ENCODE measurements around the gene RHEX.
"Not testable (repeated sequence)": the region's sequence is repeated elsewhere in the genome, so short reads cannot be mapped to it uniquely, and the experiment has no call there.

The RHEX gene

DNA sequence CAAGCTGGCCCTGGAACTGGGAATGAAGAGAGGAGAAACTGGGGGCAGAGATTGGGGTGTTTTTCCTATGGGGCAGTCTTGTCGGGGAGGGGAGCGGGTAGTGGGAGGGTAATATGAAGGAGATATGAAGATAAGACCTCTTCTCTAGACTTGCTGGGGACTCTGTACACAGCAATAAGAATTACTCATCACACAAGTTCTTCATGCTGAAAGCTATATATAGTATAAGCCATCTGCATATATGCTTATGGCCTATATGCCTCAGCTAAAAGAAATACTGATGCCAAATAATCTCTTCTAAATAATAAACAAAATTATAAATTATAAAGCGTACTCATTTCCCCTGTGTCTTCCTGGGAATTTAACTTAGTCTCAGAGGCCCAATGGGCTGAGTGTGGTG is 7.9 kb downstream of the RHEX start:
- no peak for DNase-seq (ENCODE audit: low read depth)
- TF ChIP-seq, protein P1, sequence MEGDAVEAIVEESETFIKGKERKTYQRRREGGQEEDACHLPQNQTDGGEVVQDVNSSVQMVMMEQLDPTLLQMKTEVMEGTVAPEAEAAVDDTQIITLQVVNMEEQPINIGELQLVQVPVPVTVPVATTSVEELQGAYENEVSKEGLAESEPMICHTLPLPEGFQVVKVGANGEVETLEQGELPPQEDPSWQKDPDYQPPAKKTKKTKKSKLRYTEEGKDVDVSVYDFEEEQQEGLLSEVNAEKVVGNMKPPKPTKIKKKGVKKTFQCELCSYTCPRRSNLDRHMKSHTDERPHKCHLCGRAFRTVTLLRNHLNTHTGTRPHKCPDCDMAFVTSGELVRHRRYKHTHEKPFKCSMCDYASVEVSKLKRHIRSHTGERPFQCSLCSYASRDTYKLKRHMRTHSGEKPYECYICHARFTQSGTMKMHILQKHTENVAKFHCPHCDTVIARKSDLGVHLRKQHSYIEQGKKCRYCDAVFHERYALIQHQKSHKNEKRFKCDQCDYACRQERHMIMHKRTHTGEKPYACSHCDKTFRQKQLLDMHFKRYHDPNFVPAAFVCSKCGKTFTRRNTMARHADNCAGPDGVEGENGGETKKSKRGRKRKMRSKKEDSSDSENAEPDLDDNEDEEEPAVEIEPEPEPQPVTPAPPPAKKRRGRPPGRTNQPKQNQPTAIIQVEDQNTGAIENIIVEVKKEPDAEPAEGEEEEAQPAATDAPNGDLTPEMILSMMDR (IDR thresholded peaks at IDR 0.05; ENCODE audit: low read length, missing control alignments): no peak
- no peak overlapping the region for H3K4me3 ChIP-seq (replicated peaks; ENCODE audit: low read depth, low read length)

DNA sequence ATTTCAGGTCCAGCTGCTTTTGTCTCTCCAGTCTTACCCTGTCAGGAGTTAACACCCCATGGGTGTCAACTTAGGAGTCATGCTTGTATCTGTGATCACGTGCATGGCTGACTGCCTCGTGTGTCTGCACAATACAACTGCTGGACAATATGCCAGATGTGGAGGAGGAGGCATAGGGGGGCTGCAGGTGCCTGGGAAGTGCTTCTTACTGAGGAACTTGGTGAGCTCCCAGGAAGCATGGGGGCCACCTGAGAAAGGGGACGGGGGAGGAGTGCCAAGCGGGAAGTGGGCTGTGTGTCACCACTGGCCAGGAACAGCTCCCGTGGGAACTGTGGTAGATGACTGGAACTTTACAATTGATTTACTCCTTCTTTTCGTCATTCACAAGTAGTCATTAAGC is 9.5 kb downstream of the RHEX start:
- DNase-seq (ENCODE audit: low read depth): no peak
- no peak overlapping the region for H3K4me3 ChIP-seq (replicated peaks; ENCODE audit: low read depth, low read length)
- TF ChIP-seq, protein P1 (IDR thresholded peaks at IDR 0.05; ENCODE audit: low read length, missing control alignments): no peak

DNA sequence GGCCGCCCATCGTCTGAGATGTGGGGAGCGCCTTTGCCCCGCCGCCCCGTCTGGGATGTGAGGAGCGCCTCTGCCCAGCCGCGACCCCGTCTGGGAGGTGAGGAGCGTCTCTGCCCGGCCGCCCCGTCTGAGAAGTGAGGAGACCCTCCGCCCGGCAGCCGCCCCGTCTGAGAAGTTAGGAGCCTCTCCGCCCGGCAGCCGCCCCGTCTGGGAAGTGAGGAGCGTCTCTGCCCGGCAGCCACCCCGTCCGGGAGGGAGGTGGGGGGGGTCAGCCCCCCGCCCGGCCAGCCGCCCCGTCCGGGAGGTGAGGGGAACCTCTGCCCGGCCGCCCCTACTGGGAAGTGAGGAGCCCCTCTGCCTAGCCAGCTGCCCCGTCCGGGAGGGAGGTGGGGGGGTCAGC is 11.0 kb downstream of the RHEX start:
- not testable (repeated sequence) for DNase-seq (ENCODE audit: low read depth); H3K4me3 ChIP-seq (replicated peaks; ENCODE audit: low read depth, low read length)

DNA sequence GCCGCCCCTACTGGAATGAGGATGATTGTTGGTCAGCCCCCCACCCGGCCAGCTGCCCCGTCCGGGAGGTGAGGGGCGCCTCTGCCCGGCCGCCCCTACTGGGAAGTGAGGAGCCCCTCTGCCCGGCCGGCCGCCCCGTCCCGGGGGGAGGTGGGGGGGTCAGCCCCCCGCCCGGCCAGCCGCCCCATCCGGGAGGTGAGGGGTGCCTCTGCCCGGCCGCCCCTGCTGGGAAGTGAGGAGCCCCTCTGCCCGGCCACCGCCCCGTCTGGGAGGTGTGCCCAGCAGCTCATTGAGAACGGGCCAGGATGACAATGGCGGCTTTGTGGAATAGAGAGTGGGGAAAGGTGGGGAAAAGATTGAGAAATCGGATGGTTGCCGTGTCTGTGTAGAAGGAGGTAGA is 11.5 kb downstream of the RHEX start:
- not testable (repeated sequence) for H3K4me3 ChIP-seq (replicated peaks; ENCODE audit: low read depth, low read length); DNase-seq (ENCODE audit: low read depth)

DNA sequence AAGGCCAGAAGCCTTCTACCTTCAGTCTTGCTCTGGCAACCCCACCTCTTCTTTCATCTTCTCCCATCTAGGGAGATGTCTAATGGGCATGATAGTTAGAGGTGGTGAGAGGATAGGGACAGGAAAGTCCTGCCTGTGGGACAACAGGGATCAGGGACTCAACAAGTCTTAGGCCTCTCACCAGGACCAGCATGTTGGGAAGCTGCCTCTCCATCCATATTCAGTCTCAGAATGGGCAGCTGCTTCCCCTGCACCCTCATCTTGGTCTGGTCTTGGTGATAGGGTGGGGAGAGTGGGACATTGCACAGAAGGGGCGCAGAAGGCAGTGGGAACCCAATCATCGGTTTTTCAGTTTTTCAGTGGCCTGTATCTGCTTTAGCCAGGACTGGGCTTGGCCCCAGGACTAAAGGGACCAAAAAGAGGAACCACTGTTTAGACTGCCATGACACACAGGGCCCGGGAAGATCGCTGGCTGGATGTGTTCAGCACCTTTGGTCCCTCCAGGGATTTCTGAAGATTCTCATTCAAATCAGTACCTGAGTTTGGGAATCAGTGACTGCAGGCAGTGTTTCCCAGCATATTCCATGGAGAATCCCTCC is 12.7 kb downstream of the RHEX start:
- no peak for DNase-seq (ENCODE audit: low read depth)
- no peak overlapping the region for H3K4me3 ChIP-seq (replicated peaks; ENCODE audit: low read depth, low read length)
- TF ChIP-seq, protein P1 (IDR thresholded peaks at IDR 0.05; ENCODE audit: low read length, missing control alignments): no peak

DNA sequence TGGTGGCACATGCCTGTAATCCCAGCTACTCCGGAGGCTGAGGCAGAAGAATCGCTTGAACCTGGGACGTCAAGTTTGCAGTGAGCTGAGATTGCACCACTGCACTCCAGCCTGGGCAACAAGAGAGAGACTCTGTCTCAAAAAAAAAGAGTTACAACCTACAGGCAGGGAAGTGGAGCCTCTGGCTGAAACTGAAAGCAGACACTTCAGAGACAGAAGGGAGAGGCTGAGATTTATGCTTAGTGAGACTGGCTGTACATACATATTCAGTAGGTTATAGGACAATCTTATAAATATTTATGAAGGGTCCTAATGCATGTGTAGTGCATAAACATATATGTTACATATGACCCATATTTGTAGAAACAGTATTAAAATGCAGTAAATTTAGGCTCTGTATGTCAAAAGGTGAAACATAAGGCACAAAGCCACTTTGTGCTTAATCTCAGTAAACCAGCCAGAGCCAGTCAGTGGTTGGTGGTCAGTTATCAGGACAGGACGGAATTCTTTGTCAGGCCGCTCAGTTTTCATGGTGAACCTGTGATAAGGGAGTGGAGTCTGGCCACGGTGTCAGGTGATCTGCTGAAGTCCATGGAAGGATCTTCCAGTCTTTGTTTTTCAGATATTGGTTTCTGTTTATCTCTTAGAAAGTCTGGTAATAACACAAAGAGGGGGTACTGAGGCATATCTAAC is 13.7 kb downstream of the RHEX start:
- TF ChIP-seq, protein P1 (IDR thresholded peaks at IDR 0.05; ENCODE audit: low read length, missing control alignments): no peak
- no peak for DNase-seq (ENCODE audit: low read depth)
- H3K4me3 ChIP-seq (replicated peaks; ENCODE audit: low read depth, low read length): no peak overlapping the region

DNA sequence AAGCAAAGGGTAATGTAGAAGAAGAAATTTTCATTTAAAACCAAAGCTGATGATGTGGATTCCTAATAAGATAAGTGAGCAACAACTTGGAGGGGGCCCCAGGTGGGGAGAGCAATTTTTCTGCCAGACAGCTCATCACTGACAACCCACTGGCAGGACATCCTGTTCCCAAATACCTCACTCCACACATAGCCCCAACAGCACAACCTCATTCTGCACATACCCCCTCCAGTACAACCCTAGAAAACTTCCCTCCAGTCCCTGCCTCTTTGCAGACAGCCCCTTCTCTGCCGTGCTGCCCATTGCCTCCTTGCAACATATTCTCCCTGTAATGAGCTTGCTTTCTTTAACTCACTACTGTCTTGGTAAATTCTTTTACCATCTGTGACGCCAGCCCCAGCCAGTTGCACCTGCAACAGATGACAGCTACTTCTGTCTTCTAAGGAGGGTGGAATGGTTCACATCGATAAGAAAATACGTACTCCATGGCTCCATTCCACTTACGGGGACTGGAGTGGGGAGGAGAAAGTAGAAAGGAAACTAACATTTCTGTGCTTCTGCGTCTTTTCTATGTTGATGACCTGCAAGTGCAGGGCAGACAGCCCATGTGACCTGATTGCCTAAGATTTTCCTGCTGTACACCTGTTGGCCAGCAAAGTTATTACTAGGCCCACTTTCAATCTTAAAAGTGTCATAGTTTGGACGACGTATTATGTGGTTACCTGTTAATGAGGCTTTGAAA is 14.7 kb downstream of the RHEX start:
- TF ChIP-seq, protein P1 (IDR thresholded peaks at IDR 0.05; ENCODE audit: low read length, missing control alignments): no peak
- no peak for DNase-seq (ENCODE audit: low read depth)
- H3K4me3 ChIP-seq (replicated peaks; ENCODE audit: low read depth, low read length): no peak overlapping the region

DNA sequence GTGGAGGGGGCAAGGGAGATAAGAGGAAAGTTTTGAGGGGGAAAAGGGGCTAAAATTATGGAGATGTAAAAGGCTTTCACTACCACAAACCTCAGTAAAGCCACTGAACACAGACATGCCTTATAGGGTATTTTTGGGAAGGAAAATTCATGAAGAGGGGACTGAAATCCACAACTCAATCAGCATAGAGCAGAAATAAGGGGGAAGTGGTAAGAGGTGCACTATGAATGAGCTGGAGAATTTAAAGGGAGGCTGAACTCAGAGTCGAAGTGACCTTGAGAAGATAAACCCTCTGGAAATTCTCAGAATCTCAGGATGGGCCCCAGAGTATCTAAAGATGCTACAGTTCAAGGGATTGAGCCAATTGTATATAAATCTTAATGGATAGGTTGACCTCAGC is 15.3 kb downstream of the RHEX start:
- no peak overlapping the region for H3K4me3 ChIP-seq (replicated peaks; ENCODE audit: low read depth, low read length)
- TF ChIP-seq, protein P1 (IDR thresholded peaks at IDR 0.05; ENCODE audit: low read length, missing control alignments): no peak
- no peak for DNase-seq (ENCODE audit: low read depth)
